ENCODE measurements around the gene DISP3. TPM values are rescaled to one million over a fixed set of nuclear protein-coding genes. Genes with fewer than 3 reads are reported as not detected.
A peak's percentile ranks its signal among the peaks of the same experiment; 100 is the strongest.

The DISP3 gene
- total and polyA plus RNA-seq, 2 of the 13 experiments (the other 11 are each of a cell fraction or from before 2014, with no cell fraction given): 0.08 to 0.13 TPM

- TF ChIP-seq ZNF616 (CRISPR knock-in tag; IDR thresholded peaks at IDR 0.05; ENCODE audit: low read depth) (no peak), NFE2L1 (CRISPR knock-in tag; IDR thresholded peaks at IDR 0.05; ENCODE audit: borderline replicate concordance) (no peak), FOXC1 (CRISPR knock-in tag; IDR thresholded peaks at IDR 0.05; ENCODE audit: borderline replicate concordance) (no peak), AKAP8 (CRISPR knock-in tag; IDR thresholded peaks at IDR 0.05) (no peak), POLR2G (IDR thresholded peaks at IDR 0.05; ENCODE audit: low read depth, low read length) (peak; percentile 63), ZSCAN22 (CRISPR knock-in tag; IDR thresholded peaks at IDR 0.05) (no peak), GLI4 (CRISPR knock-in tag; IDR thresholded peaks at IDR 0.05; ENCODE audit: borderline replicate concordance) (0 out of 2 replicates have a peak, but pooled peaks have one; percentile 24), KDM5B (CRISPR knock-in tag; IDR thresholded peaks at IDR 0.05; ENCODE audit: borderline replicate concordance) (no peak; the same call in 1 of the 2 replicates), SIN3A (IDR thresholded peaks at IDR 0.05; ENCODE audit: borderline replicate concordance, low read depth, low read length) (no peak), BCLAF1 (IDR thresholded peaks at IDR 0.05) (no peak), HNF4A (CRISPR knock-in tag; IDR thresholded peaks at IDR 0.05) (no peak), ZC3H13 (CRISPR knock-in tag; IDR thresholded peaks at IDR 0.05) (no peak), ZNF235 (CRISPR knock-in tag; IDR thresholded peaks at IDR 0.05; ENCODE audit: borderline replicate concordance) (no peak), ZMAT3 (CRISPR knock-in tag; conservative IDR thresholded peaks at IDR 0.05) (no peak), KLF16 (CRISPR knock-in tag; IDR thresholded peaks at IDR 0.05) (no peak), ZNF225 (CRISPR knock-in tag; IDR thresholded peaks at IDR 0.05) (no peak), ZNF264 (CRISPR knock-in tag; IDR thresholded peaks at IDR 0.05) (no peak), ZNF251 (CRISPR knock-in tag; IDR thresholded peaks at IDR 0.05) (no peak), CAMTA2 (CRISPR knock-in tag; IDR thresholded peaks at IDR 0.05; ENCODE audit: borderline replicate concordance) (no peak), MXD3 (CRISPR knock-in tag; IDR thresholded peaks at IDR 0.05) (no peak), KDM2A (CRISPR knock-in tag; IDR thresholded peaks at IDR 0.05; ENCODE audit: borderline replicate concordance, low read depth) (no peak), ZUFSP (CRISPR knock-in tag; IDR thresholded peaks at IDR 0.05; ENCODE audit: borderline replicate concordance) (no peak), ZNF788 (CRISPR knock-in tag; IDR thresholded peaks at IDR 0.05; ENCODE audit: borderline replicate concordance) (no peak)
Measured at GRCh38 chr1:11478571-11479374, at the start of gene DISP3 (continued).

Measured in HepG2 (cell line).